CD8-positive, alpha-beta memory T cell (primary cell): Measurements from ENCODE around the gene OXCT2. TPM values are rescaled to one million over a fixed set of nuclear protein-coding genes. Genes with fewer than 3 reads are reported as not detected.
A peak's percentile ranks its signal among the peaks of the same experiment; 100 is the strongest.
"Not testable (repeated sequence)": the region's sequence is repeated elsewhere in the genome, so short reads cannot be mapped to it uniquely, and the experiment has no call there.

ENCODE experiments used
- CTCF ChIA-PET: fragments of 350-600 bp; sonication (Branson Sonifier 250); formaldehyde crosslinking; loops from one replicate; lab custom pipeline; 2021; ENCODE audit warnings: antibody characterized with exemption; lab: Charles Lee
- POLR2A ChIA-PET: fragments of 350-600 bp; sonication (Branson Sonifier 250); formaldehyde crosslinking; loops from one replicate; lab custom pipeline; 2021; ENCODE audit warnings: antibody characterized with exemption; lab: Charles Lee
- DNase-seq, 5 donors: peaks; one replicate each; pipeline versions ENCODE4 v3.0.0 to v3.0.0-alpha.2; 2020 to 2022; ENCODE audit warnings: mixed read lengths in 1 of 5
- H3K27ac ChIP-seq: one replicate; pipeline ENCODE4 v1.7.0; 2013; ENCODE audit warnings: low read depth, mild to moderate bottlenecking, low read length, moderate library complexity
- H3K27me3 ChIP-seq: 2 replicates; pipeline ENCODE4 v1.7.0; 2013; ENCODE audit warnings: low read length, mild to moderate bottlenecking; ENCODE audit not compliant: insufficient read depth, poor library complexity, severe bottlenecking
- H3K36me3 ChIP-seq: 2 replicates; pipeline ENCODE4 v1.7.0; 2013; ENCODE audit warnings: mild to moderate bottlenecking, low read length, moderate library complexity; ENCODE audit not compliant: insufficient read depth
- H3K4me1 ChIP-seq: 2 replicates; pipeline ENCODE4 v1.7.0; 2013; ENCODE audit warnings: mild to moderate bottlenecking, low read length, moderate library complexity; ENCODE audit not compliant: insufficient read depth
- H3K4me3 ChIP-seq: 2 replicates; pipeline ENCODE4 v1.7.0; 2013; ENCODE audit warnings: mild to moderate bottlenecking, low read length
- H3K9me3 ChIP-seq: 2 replicates; pipeline ENCODE4 v1.7.0; 2013; ENCODE audit warnings: mild to moderate bottlenecking, low read length
- H3K27ac Mint-ChIP-seq, 8 donors: one replicate each; pipeline ENCODE4 v1.8.0; 2020 to 2021; ENCODE audit warnings: mixed read lengths in 8 of 8, mild to moderate bottlenecking in 6 of 8, inconsistent platforms in 3 of 8, moderate library complexity in 3 of 8
- H3K27me3 Mint-ChIP-seq, 2 donors: one replicate each; pipeline ENCODE4 v1.8.0; 2020 to 2021; ENCODE audit warnings: mixed read lengths in 2 of 2, mild to moderate bottlenecking in 1 of 2, moderate library complexity in 1 of 2
- H3K36me3 Mint-ChIP-seq, 3 donors: one replicate each; pipeline ENCODE4 v1.8.0; 2020 to 2021; ENCODE audit warnings: mixed read lengths in 3 of 3, inconsistent platforms in 1 of 3, mild to moderate bottlenecking in 1 of 3
- H3K4me1 Mint-ChIP-seq, 3 donors: one replicate each; pipeline ENCODE4 v1.8.0; 2020 to 2021; ENCODE audit warnings: mixed read lengths in 3 of 3, inconsistent platforms in 1 of 3, mild to moderate bottlenecking in 1 of 3
- H3K4me3 Mint-ChIP-seq, 7 donors: one replicate each; pipeline ENCODE4 v1.8.0; 2020 to 2021; ENCODE audit warnings: mixed read lengths in 7 of 7, mild to moderate bottlenecking in 6 of 7, moderate library complexity in 4 of 7, inconsistent platforms in 2 of 7
- H3K9me3 Mint-ChIP-seq, 5 donors: one replicate each; pipeline ENCODE4 v1.8.0; 2020 to 2022; ENCODE audit warnings: mixed read lengths in 5 of 5, mild to moderate bottlenecking in 3 of 5, moderate library complexity in 2 of 5, inconsistent platforms in 1 of 5
- polyA plus RNA-seq: library from polyadenylated mRNA; unstranded; fragments of 300-500 nt; fragmentation: Illumina TruSeq; gene quantifications from one replicate; pipeline ENCODE4 v1.2.3, GENCODE V29; 2021
- total RNA-seq, 2 experiments: library from RNA; stranded (reverse); gene quantifications; one replicate each; pipeline ENCODE4 v1.2.3, GENCODE V29; 2021

OXCT2 gene
- total and polyA plus RNA-seq, 3 experiments from 2014 or later: 2.2 to 2.3 TPM; not detected in 1

DNA sequence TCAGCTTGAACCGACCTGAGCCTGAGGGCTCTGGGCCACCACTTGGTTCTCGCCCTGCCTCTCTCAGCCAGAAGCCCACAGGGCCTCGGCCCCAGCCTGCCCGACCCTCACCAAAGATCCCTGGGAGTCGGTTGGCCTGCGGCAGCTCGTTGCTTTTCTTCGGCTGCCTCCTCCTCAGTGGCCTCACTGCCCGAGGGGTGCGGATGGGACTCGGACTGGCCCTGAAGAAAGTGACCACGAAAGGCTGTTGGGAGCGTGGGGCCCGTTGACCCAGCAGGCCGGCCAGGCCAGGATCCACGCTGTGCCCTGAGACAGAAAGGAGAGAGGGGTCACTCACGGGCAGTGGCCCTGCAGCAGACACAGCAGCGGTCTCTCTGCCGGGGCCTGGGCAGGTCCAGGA, 6.6 kb downstream of the OXCT2 start:
- peaks cover 3 to 23% (median 4%) of the 10 kb centered on the region in 3 donors for H3K36me3 Mint-ChIP-seq
- DNase-seq, POLR2A ChIA-PET, H3K4me3 Mint-ChIP-seq, H3K4me3 ChIP-seq, CTCF ChIA-PET, H3K27me3 ChIP-seq, H3K4me1 Mint-ChIP-seq, H3K9me3 ChIP-seq, H3K36me3 ChIP-seq, H3K27me3 Mint-ChIP-seq, H3K9me3 Mint-ChIP-seq, H3K27ac ChIP-seq, H3K27ac Mint-ChIP-seq, H3K4me1 ChIP-seq: not testable (repeated sequence)

- H3K4me3 Mint-ChIP-seq: not testable (repeated sequence)
- H3K36me3 Mint-ChIP-seq: peaks cover 4 to 30% (median 4%) of the 10 kb centered on the region in 3 donors
Measured at GRCh38 chr1:39763619-39764374, 7.4 kb downstream of the OXCT2 start.

DNA sequence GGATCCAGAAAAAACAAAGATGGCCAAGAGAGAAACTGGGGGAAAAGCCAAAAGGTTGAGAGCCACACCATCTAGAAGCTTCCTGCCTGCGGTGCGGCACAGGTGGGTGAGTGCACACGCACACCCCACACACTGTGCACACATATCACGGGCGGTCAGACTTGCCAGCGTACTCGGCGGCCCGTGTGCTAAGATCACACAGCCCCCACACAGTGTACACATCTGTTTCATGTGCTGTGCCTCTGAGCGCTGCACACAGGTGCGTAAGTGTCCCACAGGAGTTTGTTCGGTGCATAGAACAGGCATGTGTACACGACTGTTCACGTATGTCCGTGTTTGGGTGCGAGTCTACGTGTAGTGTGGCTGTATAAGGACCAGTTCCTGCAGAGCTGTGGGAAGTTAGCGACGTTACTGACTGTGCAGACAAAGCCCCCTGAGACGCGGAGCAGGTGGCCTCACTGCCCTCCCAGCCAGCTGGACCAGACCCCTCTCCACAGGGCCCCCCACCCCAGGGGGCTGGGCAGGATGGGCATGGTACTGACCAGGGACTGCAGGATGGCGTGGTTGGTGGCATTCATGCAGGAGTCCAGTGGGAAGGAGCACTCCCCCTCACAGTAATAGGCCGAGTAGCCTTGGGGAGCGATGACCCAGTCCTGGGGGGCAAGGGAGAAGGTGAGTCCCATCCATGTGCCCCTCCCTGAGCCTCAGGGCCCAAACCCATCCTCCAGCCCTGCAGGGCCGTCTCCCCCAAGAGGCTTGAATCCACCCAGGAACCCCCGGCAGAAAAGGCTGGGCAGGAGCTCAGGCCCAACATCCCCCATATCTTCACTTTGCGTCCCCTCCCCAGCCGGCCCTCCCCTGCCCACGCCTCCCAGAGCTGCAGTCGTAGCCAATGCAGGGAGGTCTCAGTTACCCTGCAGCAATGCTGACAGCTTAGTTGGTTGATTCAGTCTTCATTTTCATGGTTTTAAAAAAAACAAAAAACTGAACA, 8.3 kb downstream of the OXCT2 start:
- H3K36me3 ChIP-seq: peaks cover under 1% of the 10 kb centered on the region
- DNase-seq: no peak
- no peak overlapping the region for H3K27ac ChIP-seq
- CTCF ChIA-PET: no interaction called here
- Mint-ChIP-seq H3K4me3 (no peak overlapping the region), H3K36me3 (peaks cover 4 to 38% (median 7%) of the 10 kb centered on the region in 3 donors), H3K4me1 (no peaks in the 10 kb centered on the region), H3K9me3 (no peaks in the 10 kb centered on the region), H3K27ac (peak overlapping the region in 1 of 8 donors; percentile 71), H3K27me3 (no peaks in the 10 kb centered on the region)
- POLR2A ChIA-PET: no interaction called here
- H3K4me3 ChIP-seq: no peak overlapping the region
- no peaks in the 10 kb centered on the region for H3K27me3 ChIP-seq
- no peaks in the 10 kb centered on the region for H3K9me3 ChIP-seq
- H3K4me1 ChIP-seq: no peaks in the 10 kb centered on the region

More at GRCh38 chr1:39763619-39764374, 7.4 kb downstream of the OXCT2 start:
- H3K27ac Mint-ChIP-seq, CTCF ChIA-PET, H3K27ac ChIP-seq, H3K36me3 ChIP-seq, DNase-seq, H3K27me3 ChIP-seq, H3K9me3 Mint-ChIP-seq, POLR2A ChIA-PET, H3K4me3 ChIP-seq, H3K9me3 ChIP-seq, H3K4me1 ChIP-seq, H3K4me1 Mint-ChIP-seq, H3K27me3 Mint-ChIP-seq: not testable (repeated sequence)

DNA sequence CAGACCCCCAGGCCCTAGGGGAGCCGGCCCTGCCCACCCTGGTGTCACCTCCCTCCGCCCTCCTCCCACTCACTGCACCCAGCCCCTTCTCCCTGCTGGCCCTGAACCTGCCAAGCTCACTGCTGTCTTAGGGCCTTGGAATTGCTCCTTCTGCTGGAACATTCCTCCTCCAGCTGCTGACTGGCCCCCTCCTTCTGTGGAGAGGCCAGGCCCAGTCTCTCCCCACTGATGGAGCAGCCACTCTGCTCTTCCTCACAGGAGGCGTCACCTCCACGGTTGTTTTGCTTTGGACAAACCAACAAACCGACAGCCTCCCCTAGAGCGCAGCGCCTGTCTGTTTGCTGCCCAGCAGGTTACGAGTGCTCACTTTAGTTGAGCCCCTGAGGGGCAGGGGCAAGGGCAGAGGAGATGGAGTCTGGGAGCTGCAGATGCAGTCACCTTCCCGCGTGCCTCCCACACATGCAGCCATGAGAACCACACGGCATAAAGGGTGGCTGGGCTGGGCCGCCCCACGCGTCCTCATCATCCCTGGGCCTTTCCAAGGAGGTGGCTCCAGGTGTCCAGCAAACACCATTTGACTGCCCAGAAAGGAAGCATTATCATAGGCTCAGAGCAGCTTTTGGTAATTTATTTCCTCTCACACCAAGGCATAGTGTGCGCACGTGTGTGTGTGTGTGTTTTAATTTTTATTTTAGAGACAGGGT, 9.4 kb downstream of the OXCT2 start:
- ChIA-PET POLR2A (no interaction called here), CTCF (no interaction called here)
- peak overlapping the region in 1 of 8 donors; percentile 50 for H3K27ac Mint-ChIP-seq
- H3K36me3 Mint-ChIP-seq: peaks cover 8 to 49% (median 13%) of the 10 kb centered on the region in 3 donors
- H3K27ac ChIP-seq: no peak overlapping the region
- H3K27me3 ChIP-seq: no peaks in the 10 kb centered on the region
- no peaks in the 10 kb centered on the region for H3K4me1 Mint-ChIP-seq
- H3K4me3 Mint-ChIP-seq: no peak overlapping the region
- H3K4me1 ChIP-seq: no peaks in the 10 kb centered on the region
- H3K27me3 Mint-ChIP-seq: no peaks in the 10 kb centered on the region
- H3K36me3 ChIP-seq: peaks cover 8% of the 10 kb centered on the region
- DNase-seq: no peak
- no peaks in the 10 kb centered on the region for H3K9me3 ChIP-seq
- H3K9me3 Mint-ChIP-seq: no peaks in the 10 kb centered on the region
- H3K4me3 ChIP-seq: no peak overlapping the region

- Histone ChIP-seq H3K4me3 (no peak overlapping the region), H3K9me3 (no peaks in the 10 kb centered on the region), H3K36me3 (peaks cover 10% of the 10 kb centered on the region), H3K27ac (no peak overlapping the region), H3K27me3 (no peaks in the 10 kb centered on the region), H3K4me1 (no peaks in the 10 kb centered on the region)
- ChIA-PET CTCF (no interaction called here), POLR2A (no interaction called here)
- DNase-seq: no peak
- peaks cover 8 to 56% (median 16%) of the 10 kb centered on the region in 3 donors for H3K36me3 Mint-ChIP-seq
- H3K9me3 Mint-ChIP-seq: no peaks in the 10 kb centered on the region
- H3K27ac Mint-ChIP-seq: peak overlapping the region in 1 of 8 donors; percentile 29
- peaks cover 0 to 2% (median 0%) of the 10 kb centered on the region in 3 donors for H3K4me1 Mint-ChIP-seq
- no peak overlapping the region for H3K4me3 Mint-ChIP-seq
- H3K27me3 Mint-ChIP-seq: no peaks in the 10 kb centered on the region
Measured at GRCh38 chr1:39761016-39761415, 10.1 kb downstream of the OXCT2 start.

DNA sequence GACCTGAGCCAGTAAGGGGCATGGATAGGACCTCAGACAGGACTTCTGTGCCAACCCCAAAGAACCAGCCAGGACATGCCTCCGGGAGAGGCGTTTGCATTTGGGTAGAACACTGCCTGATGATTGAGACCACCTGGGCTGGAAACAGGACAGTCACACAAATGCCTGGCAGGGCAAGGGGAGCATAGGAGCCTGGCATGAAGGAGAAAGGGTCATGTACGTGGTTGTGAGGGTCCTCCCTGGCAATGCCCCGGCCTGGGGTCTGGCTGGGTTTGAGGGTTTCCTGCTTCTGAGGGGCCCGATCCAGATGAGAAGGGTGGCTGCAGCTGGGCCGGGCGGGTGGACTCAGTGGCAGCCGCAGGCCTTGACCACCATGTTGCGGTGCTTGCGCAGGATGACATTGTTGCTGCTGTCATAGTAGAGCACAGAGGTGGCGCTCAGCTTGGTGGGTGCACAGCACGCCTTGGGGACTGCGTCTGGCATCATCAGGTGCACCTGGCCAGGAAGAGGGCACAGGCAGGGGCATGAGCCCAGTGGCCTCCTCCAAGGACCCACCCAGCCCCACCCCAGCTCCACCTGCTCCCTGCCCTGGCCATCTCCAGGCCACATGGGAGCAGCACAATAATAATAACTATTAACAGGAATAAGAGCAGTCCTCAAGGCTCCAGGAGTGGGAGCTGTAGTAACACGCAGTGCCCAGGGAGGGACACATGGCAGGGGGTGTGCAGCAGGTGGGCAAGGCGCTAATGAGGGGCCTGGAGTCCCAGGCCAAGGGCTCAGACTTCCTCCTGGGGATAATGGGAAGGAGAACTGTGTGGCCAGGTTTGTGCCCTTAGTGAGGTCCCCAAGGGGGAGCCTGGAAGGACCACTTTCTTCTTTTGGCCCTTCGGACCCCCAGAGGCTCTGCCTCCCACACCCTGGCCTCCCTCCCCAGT, 10.8 kb downstream of the OXCT2 start:
- Mint-ChIP-seq H3K27ac (peak overlapping the region in 1 of 8 donors; percentile 60), H3K27me3 (no peaks in the 10 kb centered on the region), H3K4me3 (no peak overlapping the region), H3K36me3 (peaks cover 8 to 63% (median 16%) of the 10 kb centered on the region in 3 donors), H3K4me1 (peaks cover 0 to 2% (median 0%) of the 10 kb centered on the region in 3 donors), H3K9me3 (no peaks in the 10 kb centered on the region)
- CTCF ChIA-PET: no interaction called here
- Histone ChIP-seq H3K36me3 (peaks cover 17% of the 10 kb centered on the region), H3K4me3 (no peak overlapping the region), H3K27ac (no peak overlapping the region), H3K9me3 (no peaks in the 10 kb centered on the region), H3K4me1 (no peaks in the 10 kb centered on the region), H3K27me3 (no peaks in the 10 kb centered on the region)
- no peak for DNase-seq
- POLR2A ChIA-PET: no interaction called here

DNA sequence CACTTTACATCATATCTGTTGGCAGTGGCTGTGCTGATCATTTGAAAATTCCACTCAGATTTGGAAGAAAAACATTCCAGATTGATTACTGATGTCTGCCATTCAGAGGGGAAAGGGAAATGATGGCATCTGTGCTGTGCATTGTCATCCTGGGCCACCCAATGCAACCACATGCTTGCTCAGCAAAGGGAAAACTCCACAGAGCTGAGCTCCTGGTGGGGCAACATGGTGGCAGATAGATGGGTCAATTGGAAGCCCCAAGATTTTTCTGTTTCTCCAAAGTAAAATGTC, 11.8 kb downstream of the OXCT2 start:
- DNase-seq: no peak
- Histone ChIP-seq H3K27me3 (no peaks in the 10 kb centered on the region), H3K9me3 (no peaks in the 10 kb centered on the region), H3K4me1 (no peaks in the 10 kb centered on the region), H3K27ac (no peak overlapping the region), H3K36me3 (peaks cover 22% of the 10 kb centered on the region), H3K4me3 (no peak overlapping the region)
- no peaks in the 10 kb centered on the region for H3K27me3 Mint-ChIP-seq
- peaks cover 8 to 73% (median 16%) of the 10 kb centered on the region in 3 donors for H3K36me3 Mint-ChIP-seq
- CTCF ChIA-PET: no interaction called here
- no peak overlapping the region for H3K4me3 Mint-ChIP-seq
- H3K9me3 Mint-ChIP-seq: no peaks in the 10 kb centered on the region
- POLR2A ChIA-PET: no interaction called here
- peaks cover 0 to 2% (median 0%) of the 10 kb centered on the region in 3 donors for H3K4me1 Mint-ChIP-seq
- H3K27ac Mint-ChIP-seq: no peak overlapping the region
